Fibroblast of pulmonary artery (primary cell): ENCODE results near the gene FBXO47.

Source experiments
- DNase-seq: peaks from one replicate; pipeline ENCODE4 v3.0.0-alpha.2; 2010; ENCODE audit warnings: low read depth
- H3K4me3 ChIP-seq: replicated peaks from 2 replicates; pipeline ENCODE4 v1.5.1; 2011; ENCODE audit warnings: low read depth, mild to moderate bottlenecking, control low read depth, low read length, moderate library complexity
- TF ChIP-seq, protein P1 (sequence below): IDR thresholded peaks from 2 replicates; pipeline ENCODE4 v1.5.1; 2011; ENCODE audit warnings: mild to moderate bottlenecking, control low read depth, low read length, inconsistent platforms; ENCODE audit errors: missing control alignments

The FBXO47 gene

DNA sequence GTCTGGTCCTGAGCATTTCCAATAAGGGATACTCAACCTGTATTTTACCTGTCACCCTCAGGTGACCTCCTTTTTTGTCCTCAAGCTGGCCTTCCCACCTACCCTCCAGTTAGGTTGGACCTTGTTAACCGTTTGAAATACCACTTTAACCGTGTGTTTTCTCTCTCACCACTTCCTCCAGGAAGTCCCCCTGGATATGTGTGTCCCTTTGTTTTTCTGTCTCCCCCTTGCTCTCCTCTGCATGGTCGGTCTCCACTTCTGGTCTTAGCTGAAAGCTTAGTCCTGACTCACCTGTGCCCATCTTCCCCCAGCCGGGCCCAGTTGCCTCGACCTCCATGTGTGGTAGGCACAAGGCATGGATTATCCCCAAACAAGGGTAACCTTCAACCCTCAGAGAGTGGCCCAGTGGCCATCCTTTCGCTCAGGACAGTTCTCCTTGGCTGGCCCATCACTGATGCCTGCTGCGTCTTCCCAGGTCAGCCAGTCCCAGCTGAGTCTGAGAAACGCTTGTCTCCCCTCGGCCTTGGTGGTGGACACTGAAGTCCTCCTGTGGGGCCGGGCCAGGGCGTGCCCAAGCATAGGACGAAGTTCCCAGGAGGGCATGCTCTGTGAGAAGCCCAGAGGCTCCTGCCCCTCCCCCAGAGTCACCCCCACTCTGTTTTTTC is 77.3 kb downstream of the FBXO47 start:
- TF ChIP-seq, protein P1, sequence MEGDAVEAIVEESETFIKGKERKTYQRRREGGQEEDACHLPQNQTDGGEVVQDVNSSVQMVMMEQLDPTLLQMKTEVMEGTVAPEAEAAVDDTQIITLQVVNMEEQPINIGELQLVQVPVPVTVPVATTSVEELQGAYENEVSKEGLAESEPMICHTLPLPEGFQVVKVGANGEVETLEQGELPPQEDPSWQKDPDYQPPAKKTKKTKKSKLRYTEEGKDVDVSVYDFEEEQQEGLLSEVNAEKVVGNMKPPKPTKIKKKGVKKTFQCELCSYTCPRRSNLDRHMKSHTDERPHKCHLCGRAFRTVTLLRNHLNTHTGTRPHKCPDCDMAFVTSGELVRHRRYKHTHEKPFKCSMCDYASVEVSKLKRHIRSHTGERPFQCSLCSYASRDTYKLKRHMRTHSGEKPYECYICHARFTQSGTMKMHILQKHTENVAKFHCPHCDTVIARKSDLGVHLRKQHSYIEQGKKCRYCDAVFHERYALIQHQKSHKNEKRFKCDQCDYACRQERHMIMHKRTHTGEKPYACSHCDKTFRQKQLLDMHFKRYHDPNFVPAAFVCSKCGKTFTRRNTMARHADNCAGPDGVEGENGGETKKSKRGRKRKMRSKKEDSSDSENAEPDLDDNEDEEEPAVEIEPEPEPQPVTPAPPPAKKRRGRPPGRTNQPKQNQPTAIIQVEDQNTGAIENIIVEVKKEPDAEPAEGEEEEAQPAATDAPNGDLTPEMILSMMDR: no peak
- no peak for DNase-seq
- no peak overlapping the region for H3K4me3 ChIP-seq

DNA sequence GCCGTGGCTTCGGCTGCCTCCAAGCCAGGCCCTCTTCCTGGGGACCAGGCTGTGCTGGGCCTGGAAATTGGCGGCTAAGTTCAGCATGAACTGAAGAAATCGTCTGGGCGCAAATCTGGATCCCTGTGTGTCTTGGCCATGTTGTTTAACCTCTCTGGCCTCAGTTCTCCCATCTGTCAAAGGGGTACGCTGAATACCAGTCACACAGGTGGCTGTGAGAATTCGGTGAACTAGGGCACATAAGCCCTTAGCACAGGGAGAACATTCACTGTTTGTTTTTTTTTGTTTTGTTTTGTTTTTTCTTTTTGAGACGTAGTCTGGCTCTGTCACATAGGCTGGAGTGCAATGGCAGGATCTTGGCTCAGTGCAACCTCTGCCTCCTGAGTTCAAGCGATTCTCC is 78.4 kb downstream of the FBXO47 start:
- DNase-seq: no peak
- no peak overlapping the region for H3K4me3 ChIP-seq
- TF ChIP-seq, protein P1: no peak

DNA sequence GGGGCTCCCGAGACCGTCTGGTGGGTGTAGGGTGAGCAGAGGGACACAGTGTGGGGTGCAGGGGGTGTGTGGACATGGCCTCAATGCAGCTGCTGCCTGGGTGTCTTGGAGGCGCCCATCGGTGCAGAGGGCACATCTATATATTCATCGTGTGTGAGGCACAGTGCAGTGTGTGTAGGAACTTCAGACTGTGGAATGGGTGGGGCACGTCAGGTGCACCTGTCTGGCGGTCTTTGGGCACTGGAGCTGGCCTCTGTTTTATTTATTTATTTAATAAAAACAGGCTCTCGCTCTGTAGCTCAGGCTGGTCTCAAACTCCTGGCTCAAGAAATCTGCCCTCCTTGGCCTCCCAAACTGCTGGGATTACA is 80.6 kb downstream of the FBXO47 start:
- DNase-seq: no peak
- TF ChIP-seq, protein P1: no peak
- no peak overlapping the region for H3K4me3 ChIP-seq
